ENCODE measurements around the gene FNIP2. TPM values are rescaled to one million over a fixed set of nuclear protein-coding genes. Genes with fewer than 3 reads are reported as not detected.

FNIP2 gene
- total and polyA plus RNA-seq, 3 donors from 2014 or later: 23.5 to 28.4 (median 25.0) TPM

DNA sequence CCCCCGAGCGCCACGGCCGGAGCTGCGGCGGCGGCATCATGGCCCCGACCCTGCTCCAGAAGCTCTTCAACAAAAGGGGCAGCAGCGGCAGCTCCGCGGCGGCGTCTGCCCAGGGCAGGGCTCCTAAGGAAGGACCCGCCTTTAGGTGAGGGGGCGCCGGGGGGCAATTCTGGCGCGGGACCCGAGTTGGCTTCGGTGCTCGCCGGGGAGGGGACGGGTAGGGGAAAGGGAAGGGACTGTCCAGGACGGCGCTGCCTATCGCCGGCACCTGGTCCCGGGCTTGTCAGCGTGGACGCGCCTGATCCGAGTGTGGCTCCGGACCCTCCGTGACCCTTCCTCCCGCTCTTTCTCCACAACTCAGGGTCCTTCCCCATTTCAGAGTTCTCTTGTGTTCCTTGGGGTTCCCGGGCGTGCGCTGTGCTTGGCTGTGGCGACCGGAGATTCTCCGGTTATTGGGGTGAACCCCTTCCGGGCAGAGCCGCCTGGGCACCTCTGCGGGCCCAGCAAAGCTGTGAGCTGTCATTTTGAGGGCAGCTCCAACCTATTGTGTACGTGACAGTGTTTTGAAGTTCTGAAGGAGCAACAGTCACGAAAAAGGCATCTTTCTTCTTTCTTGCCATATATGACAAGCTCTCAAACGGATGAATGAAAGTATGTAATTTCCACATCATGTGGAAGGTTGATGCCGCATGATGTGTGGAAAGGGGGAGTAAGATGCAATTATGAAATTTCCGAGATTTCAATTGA, 522 bp downstream of the FNIP2 start:
- TF ChIP-seq POLR2A (IDR thresholded peaks at IDR 0.05): no peak
- no peak for TF ChIP-seq CTCF (IDR thresholded peaks at IDR 0.05)
- Histone ChIP-seq H3K4me1 (peaks cover 6% of the 10 kb centered on the region), H3K4me3 (peak overlapping the region; percentile 76 to 91), H3K27ac (peak overlapping the region; percentile 86), H3K9me3 (no peaks in the 10 kb centered on the region), H3K27me3 (no peaks in the 10 kb centered on the region), H3K36me3 (ENCODE audit: low read depth, missing control alignments) (no peaks in the 10 kb centered on the region)
- WGBS, 2 donors: 1 to 3% methylated on average over 9 to 49 of the region's 49 CpGs
- intact Hi-C loops (cut with DNase I; ENCODE audit: low total_unique reads): no loop called here
- DNase-seq: peak; percentile 35

DNA sequence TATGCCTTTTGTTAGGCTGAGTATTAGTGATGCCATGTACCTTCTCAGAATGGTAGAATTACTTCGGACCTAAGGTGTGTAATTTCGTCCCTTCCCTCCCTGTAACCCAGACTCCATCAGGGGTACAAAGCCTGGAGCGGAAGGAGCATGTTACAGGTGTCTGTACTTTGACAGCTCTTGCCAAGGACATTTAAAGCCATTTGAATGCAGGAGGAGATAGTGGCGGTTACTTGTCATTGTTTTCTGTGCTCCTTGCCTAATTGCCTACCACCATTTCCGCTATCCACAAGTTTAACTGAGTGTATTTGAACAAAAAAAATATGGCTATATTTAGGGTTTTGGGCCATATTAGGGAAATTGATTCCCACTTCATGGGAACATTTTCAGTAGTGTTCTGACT, 1.8 kb downstream of the FNIP2 start:
- WGBS, 2 donors: 68 to 76% methylated on average over 5 of the region's 5 CpGs
- no peaks in the 10 kb centered on the region for H3K27me3 ChIP-seq
- H3K27ac ChIP-seq: no peak overlapping the region
- no peaks in the 10 kb centered on the region for H3K36me3 ChIP-seq (ENCODE audit: low read depth, missing control alignments)
- no peaks in the 10 kb centered on the region for H3K9me3 ChIP-seq
- intact Hi-C loops (cut with DNase I; ENCODE audit: low total_unique reads): no loop called here
- TF ChIP-seq POLR2A (IDR thresholded peaks at IDR 0.05): no peak
- H3K4me1 ChIP-seq: peaks cover 6% of the 10 kb centered on the region
- DNase-seq: no peak
- H3K4me3 ChIP-seq: no peak overlapping the region

GRCh38 chr4:158771776-158772175, 3.0 kb downstream of the FNIP2 start:
- no peaks in the 10 kb centered on the region for H3K9me3 ChIP-seq
- 61 to 71% methylated on average over 2 of the region's 2 CpGs for WGBS, 2 donors
- TF ChIP-seq CTCF (IDR thresholded peaks at IDR 0.05) (no peak), POLR2A (IDR thresholded peaks at IDR 0.05) (no peak)
- DNase-seq: no peak
- intact Hi-C loops (cut with DNase I; ENCODE audit: low total_unique reads): no loop called here
- H3K36me3 ChIP-seq (ENCODE audit: low read depth, missing control alignments): no peaks in the 10 kb centered on the region
- H3K27me3 ChIP-seq: no peaks in the 10 kb centered on the region
- no peak overlapping the region for H3K4me3 ChIP-seq
- peaks cover 6% of the 10 kb centered on the region for H3K4me1 ChIP-seq
- no peak overlapping the region for H3K27ac ChIP-seq

DNA sequence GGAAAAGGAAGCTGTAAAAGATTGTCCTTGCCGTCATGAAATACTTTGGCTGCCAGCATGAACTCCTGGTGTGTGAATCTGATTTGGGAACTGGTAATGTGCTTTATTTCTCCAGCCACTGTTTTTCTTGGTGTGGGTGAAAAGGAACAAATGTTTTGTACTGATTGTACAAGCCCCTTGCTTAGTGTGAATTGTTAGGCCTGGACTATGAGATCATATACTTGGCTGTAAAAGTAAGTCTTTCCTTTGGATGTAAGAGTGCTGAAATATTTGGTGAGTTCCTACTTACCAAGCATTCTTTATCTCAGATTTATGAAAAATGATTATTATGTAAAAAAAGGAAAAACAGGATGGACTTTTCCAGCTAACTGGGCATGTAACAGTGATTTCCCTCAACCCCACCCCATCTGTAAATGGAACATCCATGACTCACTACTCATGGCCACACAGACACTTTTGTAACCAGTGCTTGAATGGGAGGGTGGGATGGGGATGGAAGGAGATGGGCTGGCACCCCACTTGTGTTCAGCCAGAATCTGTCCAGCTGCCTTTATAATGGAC, 6.3 kb downstream of the FNIP2 start:
- WGBS, 2 donors: 58 to 63% methylated on average over 1 of the region's 1 CpG
- peaks cover under 1% of the 10 kb centered on the region for H3K4me1 ChIP-seq
- intact Hi-C loops (cut with DNase I; ENCODE audit: low total_unique reads): no loop called here
- DNase-seq: no peak
- no peaks in the 10 kb centered on the region for H3K9me3 ChIP-seq
- no peaks in the 10 kb centered on the region for H3K27me3 ChIP-seq
- TF ChIP-seq POLR2A (IDR thresholded peaks at IDR 0.05): no peak
- no peak for TF ChIP-seq CTCF (IDR thresholded peaks at IDR 0.05)
- no peaks in the 10 kb centered on the region for H3K36me3 ChIP-seq (ENCODE audit: low read depth, missing control alignments)
- peak overlapping the region in 1 of 2 donors; percentile 16 for H3K27ac ChIP-seq
- H3K4me3 ChIP-seq: no peak overlapping the region

DNA sequence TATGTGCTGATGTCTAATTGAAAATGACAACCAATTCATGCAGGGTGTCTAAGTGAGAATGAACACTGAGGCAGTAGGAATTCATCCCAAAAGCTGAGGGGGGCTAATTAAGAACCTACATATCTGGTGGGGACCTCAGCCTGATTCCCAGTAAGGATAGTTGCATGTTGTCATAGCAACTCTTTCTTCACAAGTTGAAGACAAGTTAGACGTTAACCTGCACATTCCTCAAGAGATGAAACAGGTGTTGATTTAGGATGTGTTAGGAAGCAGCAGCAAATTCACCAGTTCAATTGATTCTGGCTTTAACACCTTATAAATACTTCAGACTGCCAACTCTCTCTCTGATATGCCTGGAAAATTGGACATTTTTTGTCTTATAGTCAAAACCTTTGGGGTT, 7.3 kb downstream of the FNIP2 start:
- H3K4me1 ChIP-seq: no peaks in the 10 kb centered on the region
- TF ChIP-seq CTCF (IDR thresholded peaks at IDR 0.05) (no peak), POLR2A (IDR thresholded peaks at IDR 0.05) (no peak)
- no peak overlapping the region for H3K27ac ChIP-seq
- no peak for DNase-seq
- no peaks in the 10 kb centered on the region for H3K36me3 ChIP-seq (ENCODE audit: low read depth, missing control alignments)
- no peak overlapping the region for H3K4me3 ChIP-seq
- intact Hi-C loops (cut with DNase I; ENCODE audit: low total_unique reads): no loop called here
- no peaks in the 10 kb centered on the region for H3K9me3 ChIP-seq
- WGBS, 2 donors: 81% methylated on average over 1 of the region's 1 CpG
- H3K27me3 ChIP-seq: no peaks in the 10 kb centered on the region

Data from testis (tissue), 3 donors.